Activated B cell treated with CpG ODN at 0.5 μM for 24 hours (primary cell): ENCODE measurements around the gene DHRS13. TPM values are rescaled to one million over a fixed set of nuclear protein-coding genes. Genes with fewer than 3 reads are reported as not detected.

Experiments used
- ATAC-seq: fragments of 200-7000 bp; cut with Tn5 transposase; one replicate; pipeline ENCODE4 v1.10.0; 2021; ENCODE audit warnings: low read depth, mild to moderate bottlenecking, moderate library complexity
- CTCF ChIA-PET: fragments of 350-600 bp; sonication (Branson Sonifier 250); formaldehyde crosslinking; loops from one replicate; lab custom pipeline; 2021; ENCODE audit warnings: antibody characterized with exemption; lab: Charles Lee
- POLR2A ChIA-PET: fragments of 350-600 bp; sonication (Branson Sonifier 250); formaldehyde crosslinking; loops from one replicate; lab custom pipeline; 2021; ENCODE audit warnings: antibody characterized with exemption; lab: Charles Lee
- DNase-seq: peaks from one replicate; pipeline ENCODE4 v3.0.0; 2022
- H3K27ac Mint-ChIP-seq: one replicate; pipeline ENCODE4 v1.8.0; 2020; ENCODE audit warnings: mixed read lengths
- H3K27me3 Mint-ChIP-seq: one replicate; pipeline ENCODE4 v1.8.0; 2021; ENCODE audit warnings: mixed read lengths
- H3K36me3 Mint-ChIP-seq: one replicate; pipeline ENCODE4 v1.8.0; 2021; ENCODE audit warnings: low read depth, mixed read lengths
- H3K4me1 Mint-ChIP-seq: one replicate; pipeline ENCODE4 v1.8.0; 2021; ENCODE audit warnings: mixed read lengths
- H3K4me3 Mint-ChIP-seq: one replicate; pipeline ENCODE4 v1.8.0; 2020; ENCODE audit warnings: mild to moderate bottlenecking, mixed read lengths
- H3K9me3 Mint-ChIP-seq: one replicate; pipeline ENCODE4 v1.8.0; 2020; ENCODE audit warnings: mixed read lengths
- intact Hi-C: fragments of 100-400 bp; cut with micrococcal nuclease; formaldehyde crosslinking; loops from one replicate; pipeline ENCODE4 v1.15.1; 2024
- total RNA-seq: library from RNA; stranded (reverse); gene quantifications from 2 replicates; pipeline ENCODE4 v1.2.3, GENCODE V29; 2022
- TF ChIP-seq, protein P1 (sequence below): fragments of 200-600 bp; IDR thresholded peaks from one replicate; pipeline ENCODE4 v1.8.0; 2022; ENCODE audit warnings: antibody characterized with exemption, mild to moderate bottlenecking

Gene DHRS13, protein sequence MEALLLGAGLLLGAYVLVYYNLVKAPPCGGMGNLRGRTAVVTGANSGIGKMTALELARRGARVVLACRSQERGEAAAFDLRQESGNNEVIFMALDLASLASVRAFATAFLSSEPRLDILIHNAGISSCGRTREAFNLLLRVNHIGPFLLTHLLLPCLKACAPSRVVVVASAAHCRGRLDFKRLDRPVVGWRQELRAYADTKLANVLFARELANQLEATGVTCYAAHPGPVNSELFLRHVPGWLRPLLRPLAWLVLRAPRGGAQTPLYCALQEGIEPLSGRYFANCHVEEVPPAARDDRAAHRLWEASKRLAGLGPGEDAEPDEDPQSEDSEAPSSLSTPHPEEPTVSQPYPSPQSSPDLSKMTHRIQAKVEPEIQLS
- 32.0 and 39.6 TPM in 2 replicates for total RNA-seq

DNA sequence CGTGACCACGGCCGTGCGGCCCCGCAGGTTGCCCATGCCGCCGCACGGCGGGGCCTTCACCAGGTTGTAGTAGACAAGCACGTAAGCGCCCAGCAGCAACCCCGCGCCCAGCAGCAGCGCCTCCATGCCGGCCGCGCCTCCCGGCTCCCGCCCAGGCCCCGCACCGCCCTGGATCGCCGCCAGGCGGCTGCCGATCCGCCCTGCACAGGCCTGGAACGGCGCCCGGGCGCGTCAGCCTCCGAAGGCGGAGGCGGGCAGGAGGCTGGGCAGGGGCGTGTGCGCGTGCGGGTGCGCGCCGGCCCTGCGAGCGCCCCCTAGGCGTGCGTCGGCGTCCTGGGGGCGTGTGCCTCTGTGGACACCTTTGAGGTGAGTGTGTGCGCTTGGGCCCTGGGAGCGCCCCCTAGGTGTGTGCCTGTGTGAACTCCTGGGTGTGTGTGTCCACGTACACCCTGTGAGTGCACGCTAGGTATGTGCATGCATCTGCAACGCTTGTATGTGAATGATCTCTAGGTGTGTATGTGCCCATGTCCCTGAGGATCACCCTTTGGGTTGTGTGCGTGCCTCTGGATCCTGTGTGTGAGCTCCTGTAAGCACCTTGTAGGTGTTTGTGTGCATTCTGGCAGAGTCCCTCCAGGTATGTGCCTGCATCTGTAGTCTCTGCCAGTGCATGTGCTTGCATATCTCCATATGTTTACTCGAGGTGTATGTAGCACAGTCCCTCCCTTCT is at the start of gene DHRS13:
Gene DHRS13, minus strand, starts transcription at position 261 of the 727 bp plus-strand sequence. Its CDS starts 135 bp downstream, at position 126.
- Mint-ChIP-seq H3K27ac (peak within 1 kb of the TSS; percentile 77), H3K4me3 (peak within 1 kb of the TSS; percentile 82), H3K4me1 (peaks cover 37% of the 10 kb centered on the region), H3K9me3 (no peaks in the 10 kb centered on the region), H3K36me3 (peaks cover 53% of the 10 kb centered on the region), H3K27me3 (no peaks in the 10 kb centered on the region)
- TF ChIP-seq, protein P1, sequence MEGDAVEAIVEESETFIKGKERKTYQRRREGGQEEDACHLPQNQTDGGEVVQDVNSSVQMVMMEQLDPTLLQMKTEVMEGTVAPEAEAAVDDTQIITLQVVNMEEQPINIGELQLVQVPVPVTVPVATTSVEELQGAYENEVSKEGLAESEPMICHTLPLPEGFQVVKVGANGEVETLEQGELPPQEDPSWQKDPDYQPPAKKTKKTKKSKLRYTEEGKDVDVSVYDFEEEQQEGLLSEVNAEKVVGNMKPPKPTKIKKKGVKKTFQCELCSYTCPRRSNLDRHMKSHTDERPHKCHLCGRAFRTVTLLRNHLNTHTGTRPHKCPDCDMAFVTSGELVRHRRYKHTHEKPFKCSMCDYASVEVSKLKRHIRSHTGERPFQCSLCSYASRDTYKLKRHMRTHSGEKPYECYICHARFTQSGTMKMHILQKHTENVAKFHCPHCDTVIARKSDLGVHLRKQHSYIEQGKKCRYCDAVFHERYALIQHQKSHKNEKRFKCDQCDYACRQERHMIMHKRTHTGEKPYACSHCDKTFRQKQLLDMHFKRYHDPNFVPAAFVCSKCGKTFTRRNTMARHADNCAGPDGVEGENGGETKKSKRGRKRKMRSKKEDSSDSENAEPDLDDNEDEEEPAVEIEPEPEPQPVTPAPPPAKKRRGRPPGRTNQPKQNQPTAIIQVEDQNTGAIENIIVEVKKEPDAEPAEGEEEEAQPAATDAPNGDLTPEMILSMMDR, result peak; percentile 82
- peak; percentile 97 for DNase-seq
- intact Hi-C loops, result loop anchor here (1.0 to 5.0 kb wide), 14 partner anchors 10 to 256 kb away; partner anchors contain the start of genes FAM222B, RPL23A, SDF2 and SUPT6H
- ATAC-seq, result peak; percentile 90
- POLR2A ChIA-PET, result interaction anchor here (0.7 to 3.1 kb wide), 12 partner anchors 11 to 257 kb away, joined by 3 to 52 read pairs (median 12); partner anchors contain the start of genes BLTP2, FAM222B, PHF12 and PROCA1
- CTCF ChIA-PET, result interaction anchor here (0.6 to 10.4 kb wide), 22 partner anchors 8 to 196 kb away, joined by 3 to 90 read pairs (median 4); partner anchors contain the start of genes ERAL1, FAM222B, NEK8 and PROCA1

DNA sequence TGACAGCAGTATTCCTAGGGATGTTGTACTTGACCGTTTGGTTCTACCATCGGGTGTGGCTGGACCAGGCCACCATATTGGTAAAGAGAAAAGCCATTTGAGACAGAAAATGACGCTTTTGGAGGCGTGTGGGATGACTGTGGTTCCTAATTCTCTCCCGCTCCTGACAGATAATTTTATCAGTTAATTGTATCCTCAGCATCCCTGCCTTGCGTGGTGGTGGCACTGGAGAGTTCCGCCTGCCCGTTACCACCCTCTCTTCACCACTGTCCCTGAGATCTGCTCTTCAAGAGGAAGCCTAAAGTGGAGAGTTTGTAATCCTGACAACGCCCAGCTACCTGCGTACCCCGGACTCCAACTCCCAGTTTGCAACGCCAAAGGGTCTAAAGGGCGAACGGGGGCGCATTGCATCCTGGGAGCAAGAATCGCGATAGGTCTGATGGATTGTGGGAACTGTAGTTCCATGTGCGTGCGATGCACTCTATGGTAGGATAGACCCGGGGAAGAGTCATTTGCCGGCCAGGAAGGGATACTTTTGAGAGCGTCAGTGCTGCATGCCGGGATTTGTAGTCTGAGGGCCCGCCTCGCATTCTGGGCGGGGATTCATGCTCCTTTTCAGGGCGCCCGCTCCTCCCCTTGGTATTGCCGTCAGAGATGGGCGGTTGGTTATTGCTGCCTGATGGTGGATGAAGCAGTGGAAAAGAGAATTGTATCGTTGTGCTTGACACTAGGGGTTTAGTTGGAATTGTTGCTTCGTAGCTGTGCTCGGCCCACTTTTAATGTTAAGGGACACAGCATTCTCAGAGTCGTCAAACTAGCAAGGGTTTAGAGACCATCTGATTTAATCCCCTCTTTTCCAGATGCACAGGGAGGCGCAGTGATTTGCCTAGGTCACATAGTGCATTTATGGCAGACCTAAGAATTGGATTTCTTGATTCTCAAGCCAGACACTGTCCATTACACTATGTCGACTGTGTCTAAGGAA is 49.4 kb upstream of the DHRS13 start:
- ATAC-seq, result peak; percentile 68
- H3K9me3 Mint-ChIP-seq, result no peaks in the 10 kb centered on the region
- POLR2A ChIA-PET, result interaction anchor here (0.6 to 4.7 kb wide), 28 partner anchors 12 to 1060 kb away, joined by 3 to 95 read pairs (median 7); partner anchors contain the start of genes BLTP2, DHRS13, FAM222B and FLOT2
- TF ChIP-seq, protein P1, result no peak
- H3K27ac Mint-ChIP-seq, result no peak overlapping the region
- no peak overlapping the region for H3K4me3 Mint-ChIP-seq
- intact Hi-C loops, result loop anchor here (1.0 to 10.0 kb wide), 10 partner anchors 186 to 643 kb away; partner anchors contain the start of genes ANKRD13B, BLTP2, NEK8 and NUFIP2
- CTCF ChIA-PET, result interaction anchor here (0.5 to 1.9 kb wide), 11 partner anchors 13 to 241 kb away, joined by 3 to 34 read pairs (median 6); partner anchors contain the start of genes PROCA1, RPL23A and TLCD1
- H3K4me1 Mint-ChIP-seq, result peaks cover 17% of the 10 kb centered on the region
- DNase-seq, result peak; percentile 82
- peaks cover 27% of the 10 kb centered on the region for H3K36me3 Mint-ChIP-seq
- no peaks in the 10 kb centered on the region for H3K27me3 Mint-ChIP-seq

DNA sequence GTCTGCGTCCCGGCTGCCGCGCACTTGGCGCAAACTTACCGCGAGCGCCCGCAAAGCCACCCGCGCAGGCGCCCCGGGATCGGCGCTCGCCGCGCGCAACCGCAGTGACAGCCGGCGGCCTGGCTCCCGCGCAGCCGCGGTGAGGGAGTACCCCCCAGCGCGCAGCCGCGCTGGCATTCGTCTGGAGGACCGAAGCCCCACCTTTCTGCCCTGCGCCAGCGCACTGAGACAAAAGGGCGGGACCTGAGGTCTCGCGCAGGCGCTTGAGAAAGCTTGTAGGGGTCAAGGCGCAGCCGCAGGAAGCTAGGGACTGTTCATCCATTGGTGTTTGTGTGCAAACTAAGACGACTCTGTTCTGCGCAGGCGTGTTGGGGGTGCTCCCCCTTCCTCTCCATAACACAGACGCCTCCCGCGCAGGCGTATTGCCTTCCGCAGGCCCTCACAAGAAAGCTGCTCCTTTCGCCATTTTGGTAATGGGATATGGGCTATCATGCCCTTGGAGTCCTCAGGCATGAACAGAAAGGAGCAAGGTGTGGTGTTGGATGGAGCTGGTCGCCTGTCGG is 48.6 kb upstream of the DHRS13 start, which contains the start of gene PHF12:
Gene PHF12, minus strand, starts transcription at position 91 of the 563 bp plus-strand sequence. CDS start 558 bp downstream, outside the sequence.
- POLR2A ChIA-PET, result interaction anchor here (0.5 to 4.7 kb wide), 30 partner anchors 13 to 1059 kb away, joined by 3 to 95 read pairs (median 6); partner anchors contain the start of genes BLTP2, DHRS13, FAM222B and FLOT2
- Mint-ChIP-seq H3K36me3 (peaks cover 27% of the 10 kb centered on the region), H3K4me1 (peaks cover 24% of the 10 kb centered on the region), H3K4me3 (peak within 1 kb of the TSS; percentile 96), H3K27me3 (no peaks in the 10 kb centered on the region), H3K9me3 (no peaks in the 10 kb centered on the region), H3K27ac (peak within 1 kb of the TSS; percentile 93)
- DNase-seq (peak; percentile 99), ATAC-seq (peak; percentile 56)
- intact Hi-C loops, result loop anchor here (5.0 to 10.0 kb wide), 4 partner anchors 289 to 643 kb away; partner anchors contain the start of genes ANKRD13B, SDF2, SPAG5 and SUPT6H
- CTCF ChIA-PET, result interaction anchor here (1.1 to 1.6 kb wide), 5 partner anchors 14 to 232 kb away, joined by 3 to 8 read pairs (median 7); partner anchors contain the start of genes RPL23A and TLCD1
- TF ChIP-seq, protein P1, result no peak
